ENCODE results near the gene SLC27A4.

The SLC27A4 gene

GRCh38 chr9:128393145-128393775 lies 52.9 kb downstream of the SLC27A4 start:
- in situ Hi-C loops (cut with MboI; ENCODE audit: low pct_unique_long_range_greater_than_20kb, low sequenced_read_pairs, unreplicated experiment), result no loop called here
- no peak for DNase-seq (ENCODE audit: low spot score)
- no peak for TF ChIP-seq CTCF (IDR thresholded peaks at IDR 0.05; ENCODE audit: extremely low read depth, insufficient read depth, missing control alignments)

DNA sequence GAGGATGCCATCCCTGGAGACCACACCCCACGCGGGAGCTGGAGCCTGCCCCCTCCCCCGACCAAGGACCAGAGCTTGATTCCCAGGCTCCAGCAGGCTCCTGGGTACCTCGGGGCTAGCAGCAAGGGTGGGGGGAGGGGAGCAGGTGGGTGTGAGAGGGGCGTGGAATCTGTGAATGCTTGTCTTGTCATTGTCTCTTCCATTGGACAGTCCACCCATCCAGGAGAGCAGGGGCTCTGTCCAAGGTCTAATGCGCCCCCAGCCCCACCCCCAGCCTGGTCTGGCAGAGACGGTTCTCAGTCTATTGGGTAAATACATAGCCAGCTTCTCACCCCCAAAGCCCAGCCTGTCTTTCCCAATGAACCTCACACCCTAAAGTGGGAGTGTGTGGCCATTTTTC lies 53.6 kb downstream of the SLC27A4 start:
- no peak for DNase-seq (ENCODE audit: low spot score)
- in situ Hi-C loops (cut with MboI; ENCODE audit: low pct_unique_long_range_greater_than_20kb, low sequenced_read_pairs, unreplicated experiment), result no loop called here
- no peak for TF ChIP-seq CTCF (IDR thresholded peaks at IDR 0.05; ENCODE audit: extremely low read depth, insufficient read depth, missing control alignments)

DNA sequence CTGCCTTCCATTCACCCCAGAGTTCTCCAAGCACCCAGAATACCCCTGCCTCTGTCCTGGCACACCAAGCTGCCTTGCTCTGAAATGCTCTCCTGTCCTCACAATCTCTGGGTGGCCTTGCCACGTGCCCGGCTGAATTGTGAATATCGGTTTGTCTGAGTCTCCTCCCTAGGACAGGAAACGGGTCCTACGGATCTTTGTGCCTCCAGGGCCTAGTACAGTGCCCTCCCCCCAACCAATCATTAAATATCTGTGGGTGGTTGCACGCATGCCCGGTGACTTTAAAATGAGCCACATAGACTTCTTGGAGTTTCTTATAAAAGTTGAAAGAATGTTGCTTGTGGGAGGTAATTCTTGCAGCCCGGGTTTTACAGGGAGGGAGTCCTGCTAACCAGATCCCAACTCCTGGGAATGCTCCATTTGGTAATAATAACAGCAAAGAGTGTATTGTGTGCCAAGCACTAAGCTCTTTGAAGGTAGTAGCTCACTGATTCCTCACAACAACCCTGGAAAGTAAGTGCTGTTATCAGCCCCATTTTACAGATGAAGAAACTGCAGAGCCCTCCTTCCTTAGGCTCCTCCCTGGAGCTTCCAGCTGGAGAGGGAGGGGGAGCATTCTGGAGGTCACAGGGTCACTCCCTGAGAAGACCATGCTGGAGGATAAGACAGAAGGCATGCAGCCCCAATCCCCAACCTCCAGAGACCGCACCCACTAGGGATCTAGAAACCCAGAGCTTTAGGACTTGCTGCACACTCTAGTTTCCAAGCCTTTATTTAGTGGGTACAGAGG lies 54.2 kb downstream of the SLC27A4 start:
- in situ Hi-C loops (cut with MboI; ENCODE audit: low pct_unique_long_range_greater_than_20kb, low sequenced_read_pairs, unreplicated experiment), result no loop called here
- no peak for TF ChIP-seq CTCF (IDR thresholded peaks at IDR 0.05; ENCODE audit: extremely low read depth, insufficient read depth, missing control alignments)
- no peak for DNase-seq (ENCODE audit: low spot score)

GRCh38 chr9:128396970-128397613 lies 56.8 kb downstream of the SLC27A4 start:
- in situ Hi-C loops (cut with MboI; ENCODE audit: low pct_unique_long_range_greater_than_20kb, low sequenced_read_pairs, unreplicated experiment), result no loop called here
- no peak for DNase-seq (ENCODE audit: low spot score)
- no peak for TF ChIP-seq CTCF (IDR thresholded peaks at IDR 0.05; ENCODE audit: extremely low read depth, insufficient read depth, missing control alignments)

GRCh38 chr9:128397831-128398230 lies 57.5 kb downstream of the SLC27A4 start:
- TF ChIP-seq CTCF (IDR thresholded peaks at IDR 0.05; ENCODE audit: extremely low read depth, insufficient read depth, missing control alignments), result no peak
- no peak for DNase-seq (ENCODE audit: low spot score)
- in situ Hi-C loops (cut with MboI; ENCODE audit: low pct_unique_long_range_greater_than_20kb, low sequenced_read_pairs, unreplicated experiment), result no loop called here

DNA sequence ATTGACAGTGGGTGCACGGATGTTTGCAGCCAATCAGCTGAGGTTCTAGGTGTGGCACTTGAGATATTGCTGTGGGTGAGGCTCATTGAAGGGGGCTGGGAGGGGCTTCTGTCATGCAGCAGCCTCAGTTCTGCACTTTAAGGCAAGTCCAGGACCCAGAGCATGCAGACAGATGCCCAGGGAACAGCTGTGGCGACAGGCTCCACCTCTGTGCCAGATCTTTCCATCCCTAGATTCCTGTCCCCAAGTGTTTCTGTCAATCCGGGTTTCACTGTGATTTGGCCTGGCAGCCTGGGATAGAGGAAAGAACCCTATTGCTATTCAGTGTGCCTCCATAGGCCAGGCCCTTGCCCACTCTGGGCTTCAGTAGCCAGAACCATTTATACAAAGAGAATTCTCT lies 59.5 kb downstream of the SLC27A4 start:
- no peak for TF ChIP-seq CTCF (IDR thresholded peaks at IDR 0.05; ENCODE audit: extremely low read depth, insufficient read depth, missing control alignments)
- no peak for DNase-seq (ENCODE audit: low spot score)
- in situ Hi-C loops (cut with MboI; ENCODE audit: low pct_unique_long_range_greater_than_20kb, low sequenced_read_pairs, unreplicated experiment), result no loop called here
